Type B pancreatic cell (in vitro differentiated cells): Measurements from ENCODE around the gene PTPDC1. TPM values are rescaled to one million over a fixed set of nuclear protein-coding genes. Genes with fewer than 3 reads are reported as not detected.
A peak's percentile ranks its signal among the peaks of the same experiment; 100 is the strongest.

Experiments used
- DNase-seq: peaks from one replicate; pipeline ENCODE4 v3.0.0; 2021; ENCODE audit warnings: mixed read lengths; ENCODE audit not compliant: unreplicated experiment; ENCODE audit errors: extremely low spot score
- H3K27ac Mint-ChIP-seq: 2 replicates; pipeline ENCODE4 v1.8.0; 2021; ENCODE audit warnings: mild to moderate bottlenecking, mixed read lengths
- H3K27me3 Mint-ChIP-seq: 2 replicates; pipeline ENCODE4 v1.8.0; 2021; ENCODE audit warnings: mixed read lengths
- H3K36me3 Mint-ChIP-seq: 2 replicates; pipeline ENCODE4 v1.8.0; 2021; ENCODE audit warnings: mixed read lengths
- H3K4me1 Mint-ChIP-seq: one replicate; pipeline ENCODE4 v1.8.0; 2021; ENCODE audit warnings: mixed read lengths; ENCODE audit not compliant: unreplicated experiment
- H3K4me3 Mint-ChIP-seq: 2 replicates; pipeline ENCODE4 v1.8.0; 2021; ENCODE audit warnings: mild to moderate bottlenecking, mixed read lengths
- H3K9me3 Mint-ChIP-seq: 2 replicates; pipeline ENCODE4 v1.8.0; 2021; ENCODE audit warnings: mixed read lengths
- total RNA-seq: library from RNA; stranded (reverse); gene quantifications from 2 replicates; pipeline ENCODE4 v1.2.1, GENCODE V29; 2021; ENCODE audit warnings: low replicate concordance
- TF ChIP-seq, protein P1 (sequence below): fragments of 200-600 bp; sonication (generic); conservative IDR thresholded peaks from 2 replicates; pipeline ENCODE4 v1.5.0; 2021; ENCODE audit warnings: antibody characterized with exemption, mild to moderate bottlenecking

PTPDC1 gene
- total RNA-seq, 1 donor from 2014 or later, result 7.9 TPM

DNA sequence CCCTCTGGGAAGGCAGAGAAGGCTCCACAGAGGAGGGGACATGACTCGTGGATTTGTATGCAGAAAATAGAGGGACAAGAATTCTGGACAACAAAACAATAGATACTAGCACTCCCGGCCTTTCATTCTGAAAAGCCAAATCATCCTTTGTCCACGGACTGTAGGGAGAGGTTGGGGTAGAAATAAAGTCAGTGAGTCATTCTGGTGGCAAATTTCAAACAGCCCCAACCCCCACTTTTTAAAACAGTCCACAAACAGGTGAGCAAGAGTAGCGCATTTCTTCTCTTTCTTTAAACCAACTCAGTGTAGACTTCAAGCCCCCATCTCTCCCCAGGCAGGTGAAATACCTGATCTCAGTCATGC lies 56.1 kb downstream of the PTPDC1 start:
- Mint-ChIP-seq H3K27me3 (no peaks in the 10 kb centered on the region), H3K36me3 (no peaks in the 10 kb centered on the region), H3K4me1 (peaks cover 21% of the 10 kb centered on the region), H3K9me3 (no peaks in the 10 kb centered on the region), H3K27ac (peak overlapping the region; percentile 47), H3K4me3 (no peak overlapping the region)
- TF ChIP-seq, protein P1, sequence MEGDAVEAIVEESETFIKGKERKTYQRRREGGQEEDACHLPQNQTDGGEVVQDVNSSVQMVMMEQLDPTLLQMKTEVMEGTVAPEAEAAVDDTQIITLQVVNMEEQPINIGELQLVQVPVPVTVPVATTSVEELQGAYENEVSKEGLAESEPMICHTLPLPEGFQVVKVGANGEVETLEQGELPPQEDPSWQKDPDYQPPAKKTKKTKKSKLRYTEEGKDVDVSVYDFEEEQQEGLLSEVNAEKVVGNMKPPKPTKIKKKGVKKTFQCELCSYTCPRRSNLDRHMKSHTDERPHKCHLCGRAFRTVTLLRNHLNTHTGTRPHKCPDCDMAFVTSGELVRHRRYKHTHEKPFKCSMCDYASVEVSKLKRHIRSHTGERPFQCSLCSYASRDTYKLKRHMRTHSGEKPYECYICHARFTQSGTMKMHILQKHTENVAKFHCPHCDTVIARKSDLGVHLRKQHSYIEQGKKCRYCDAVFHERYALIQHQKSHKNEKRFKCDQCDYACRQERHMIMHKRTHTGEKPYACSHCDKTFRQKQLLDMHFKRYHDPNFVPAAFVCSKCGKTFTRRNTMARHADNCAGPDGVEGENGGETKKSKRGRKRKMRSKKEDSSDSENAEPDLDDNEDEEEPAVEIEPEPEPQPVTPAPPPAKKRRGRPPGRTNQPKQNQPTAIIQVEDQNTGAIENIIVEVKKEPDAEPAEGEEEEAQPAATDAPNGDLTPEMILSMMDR, result no peak
- DNase-seq, result no peak

DNA sequence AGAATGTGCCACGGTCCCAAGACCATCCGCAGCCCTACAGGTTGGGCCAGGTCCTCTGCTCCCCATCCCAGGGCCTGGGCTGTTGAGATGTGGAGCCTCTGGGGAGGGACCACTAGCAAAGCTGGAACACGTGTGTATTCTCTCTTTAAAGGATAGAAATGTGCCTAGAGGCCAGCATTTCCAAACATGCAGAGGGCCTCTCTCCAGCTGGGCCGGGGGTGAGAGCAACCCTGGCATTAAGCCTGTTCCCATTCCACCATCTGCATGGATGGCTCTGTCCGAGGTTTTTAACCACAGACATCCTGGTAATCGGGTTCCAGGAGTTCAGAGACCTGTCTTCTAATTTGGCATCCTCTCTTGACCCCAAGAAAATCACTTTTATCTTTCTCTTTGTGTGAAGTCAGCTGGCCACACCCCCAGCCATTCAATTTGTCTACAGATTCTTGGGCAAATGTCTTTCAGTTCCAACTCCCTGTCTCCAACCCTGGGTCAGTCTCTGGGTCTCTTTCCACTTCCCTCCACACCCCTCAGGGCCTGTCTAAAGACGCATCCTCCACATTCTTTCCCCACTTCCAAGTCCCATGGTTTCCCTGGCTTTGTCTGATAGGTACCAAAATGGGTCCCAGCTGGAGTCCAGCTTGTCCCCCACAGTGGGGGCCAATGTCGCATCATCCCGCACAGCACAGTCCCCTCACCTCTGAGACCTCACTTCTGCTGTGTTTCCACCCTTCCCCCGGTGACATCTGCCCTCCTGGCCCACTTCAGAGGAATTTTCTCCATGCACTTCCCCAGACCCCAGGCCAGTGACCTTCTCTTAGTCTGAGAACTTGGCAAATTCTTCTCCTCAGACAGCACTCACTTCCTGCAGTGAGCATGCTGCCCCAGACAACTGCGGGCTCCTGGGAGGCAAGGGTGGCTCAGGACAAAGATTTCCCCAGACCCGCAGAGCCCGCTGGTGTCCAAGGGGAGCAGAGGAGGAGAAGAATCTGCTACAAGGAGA lies 56.8 kb downstream of the PTPDC1 start:
- no peaks in the 10 kb centered on the region for H3K27me3 Mint-ChIP-seq
- H3K4me3 Mint-ChIP-seq, result no peak overlapping the region
- TF ChIP-seq, protein P1, result no peak
- no peaks in the 10 kb centered on the region for H3K36me3 Mint-ChIP-seq
- no peaks in the 10 kb centered on the region for H3K9me3 Mint-ChIP-seq
- no peak overlapping the region for H3K27ac Mint-ChIP-seq
- peaks cover 19% of the 10 kb centered on the region for H3K4me1 Mint-ChIP-seq
- peak; percentile 56 for DNase-seq

GRCh38 chr9:94142353-94142752 lies 58.1 kb downstream of the PTPDC1 start:
- Mint-ChIP-seq H3K27me3 (no peaks in the 10 kb centered on the region), H3K4me1 (peaks cover 19% of the 10 kb centered on the region), H3K9me3 (no peaks in the 10 kb centered on the region), H3K27ac (no peak overlapping the region), H3K4me3 (no peak overlapping the region), H3K36me3 (no peaks in the 10 kb centered on the region)
- no peak for DNase-seq
- TF ChIP-seq, protein P1, result no peak

DNA sequence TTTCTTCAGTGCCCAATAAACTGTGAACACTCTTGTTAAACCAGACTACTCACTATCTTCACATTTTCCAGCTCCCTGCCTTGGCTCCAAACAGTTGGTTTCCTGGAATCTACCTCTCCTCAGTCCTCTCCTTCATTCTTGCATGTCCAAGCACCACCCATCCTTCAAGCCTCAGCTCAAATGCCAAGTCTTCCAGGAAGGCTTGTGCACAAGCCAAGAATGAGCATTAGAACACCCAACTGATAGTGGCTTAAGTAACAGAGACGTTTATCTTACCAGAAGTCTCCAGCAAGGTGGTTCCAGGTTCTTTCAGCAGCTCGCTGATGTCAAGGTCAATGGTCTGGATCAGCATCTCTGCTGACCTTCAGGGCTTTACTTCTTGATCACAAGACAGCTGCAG lies 60.1 kb downstream of the PTPDC1 start:
- Mint-ChIP-seq H3K4me3 (no peak overlapping the region), H3K27me3 (no peaks in the 10 kb centered on the region), H3K9me3 (no peaks in the 10 kb centered on the region), H3K4me1 (peaks cover 23% of the 10 kb centered on the region), H3K36me3 (no peaks in the 10 kb centered on the region), H3K27ac (no peak overlapping the region)
- TF ChIP-seq, protein P1, result no peak
- DNase-seq, result no peak

DNA sequence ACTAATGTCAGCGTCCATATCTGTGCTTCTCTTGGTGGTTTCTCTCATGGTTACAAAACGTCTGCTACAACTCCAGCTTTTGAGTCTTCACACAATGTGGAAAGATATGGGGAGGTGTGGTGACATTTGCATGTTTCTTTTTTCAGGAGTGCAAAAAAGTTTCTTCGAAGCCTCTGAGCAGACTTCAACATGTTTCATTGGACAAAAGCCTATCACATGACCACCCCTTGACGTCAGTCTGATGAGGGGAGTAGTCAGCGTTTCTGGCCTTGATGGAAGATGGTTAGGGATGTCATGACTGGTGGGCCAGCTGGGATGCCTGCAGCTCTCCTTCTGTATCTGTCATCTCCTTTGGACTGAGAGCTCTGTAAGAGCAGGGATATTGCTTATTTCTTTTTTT lies 61.4 kb downstream of the PTPDC1 start:
- TF ChIP-seq, protein P1, result no peak
- Mint-ChIP-seq H3K9me3 (no peaks in the 10 kb centered on the region), H3K27me3 (no peaks in the 10 kb centered on the region), H3K36me3 (no peaks in the 10 kb centered on the region), H3K4me1 (peaks cover 19% of the 10 kb centered on the region), H3K27ac (no peak overlapping the region), H3K4me3 (no peak overlapping the region)
- no peak for DNase-seq
